RWPE1 (cell line): ENCODE measurements around the gene HTT.

Experiments used
- CTCF ChIA-PET: fragments of 350-600 bp; sonication (Branson Sonifier 250); formaldehyde crosslinking; extraction: SDS; loops from one replicate; lab custom pipeline; 2021; lab: Yijun Ruan, JAX
- POLR2A ChIA-PET: fragments of 400-600 bp; formaldehyde crosslinking; extraction: SDS; loops from one replicate; lab custom pipeline; 2020; ENCODE audit warnings: antibody characterized with exemption; ENCODE audit not compliant: low non-redundant PET; lab: Yijun Ruan, JAX
- DNase-seq: peaks from one replicate; pipeline ENCODE4 v3.0.0; 2012; ENCODE audit warnings: low spot score
- H3K27ac ChIP-seq: fragments of 450-650 bp; 2 replicates; pipeline ENCODE4 v1.5.1; 2017
- TF ChIP-seq, protein P1 (sequence below): fragments of 450-650 bp; conservative IDR thresholded peaks from 2 replicates; pipeline ENCODE4 v1.5.1; 2017; ENCODE audit warnings: low read depth, mild to moderate bottlenecking

Gene HTT

DNA sequence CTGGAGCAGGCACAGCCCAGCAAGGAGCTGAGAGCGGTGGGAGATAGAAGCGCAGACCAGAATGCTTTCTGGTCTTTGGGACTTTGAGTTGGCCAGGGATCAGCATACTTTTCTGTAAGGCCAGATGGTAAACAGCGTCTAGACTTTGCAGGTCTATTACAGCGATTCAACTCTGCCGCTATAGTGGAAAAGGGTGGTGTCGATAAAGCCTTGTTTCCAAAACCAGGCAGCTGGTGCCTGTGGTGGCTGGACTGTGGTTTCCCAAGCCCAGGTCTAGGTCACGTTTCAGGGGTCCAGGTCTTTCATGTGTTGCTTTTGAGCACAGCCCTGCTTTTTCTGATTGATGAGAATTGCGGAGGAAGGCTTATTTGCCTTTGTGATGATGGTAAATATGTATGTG, 40.2 kb upstream of the HTT start:
- H3K27ac ChIP-seq, result no peak overlapping the region
- DNase-seq, result no peak
- TF ChIP-seq, protein P1, sequence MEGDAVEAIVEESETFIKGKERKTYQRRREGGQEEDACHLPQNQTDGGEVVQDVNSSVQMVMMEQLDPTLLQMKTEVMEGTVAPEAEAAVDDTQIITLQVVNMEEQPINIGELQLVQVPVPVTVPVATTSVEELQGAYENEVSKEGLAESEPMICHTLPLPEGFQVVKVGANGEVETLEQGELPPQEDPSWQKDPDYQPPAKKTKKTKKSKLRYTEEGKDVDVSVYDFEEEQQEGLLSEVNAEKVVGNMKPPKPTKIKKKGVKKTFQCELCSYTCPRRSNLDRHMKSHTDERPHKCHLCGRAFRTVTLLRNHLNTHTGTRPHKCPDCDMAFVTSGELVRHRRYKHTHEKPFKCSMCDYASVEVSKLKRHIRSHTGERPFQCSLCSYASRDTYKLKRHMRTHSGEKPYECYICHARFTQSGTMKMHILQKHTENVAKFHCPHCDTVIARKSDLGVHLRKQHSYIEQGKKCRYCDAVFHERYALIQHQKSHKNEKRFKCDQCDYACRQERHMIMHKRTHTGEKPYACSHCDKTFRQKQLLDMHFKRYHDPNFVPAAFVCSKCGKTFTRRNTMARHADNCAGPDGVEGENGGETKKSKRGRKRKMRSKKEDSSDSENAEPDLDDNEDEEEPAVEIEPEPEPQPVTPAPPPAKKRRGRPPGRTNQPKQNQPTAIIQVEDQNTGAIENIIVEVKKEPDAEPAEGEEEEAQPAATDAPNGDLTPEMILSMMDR, result no peak
- ChIA-PET POLR2A (no interaction called here), CTCF (no interaction called here)

DNA sequence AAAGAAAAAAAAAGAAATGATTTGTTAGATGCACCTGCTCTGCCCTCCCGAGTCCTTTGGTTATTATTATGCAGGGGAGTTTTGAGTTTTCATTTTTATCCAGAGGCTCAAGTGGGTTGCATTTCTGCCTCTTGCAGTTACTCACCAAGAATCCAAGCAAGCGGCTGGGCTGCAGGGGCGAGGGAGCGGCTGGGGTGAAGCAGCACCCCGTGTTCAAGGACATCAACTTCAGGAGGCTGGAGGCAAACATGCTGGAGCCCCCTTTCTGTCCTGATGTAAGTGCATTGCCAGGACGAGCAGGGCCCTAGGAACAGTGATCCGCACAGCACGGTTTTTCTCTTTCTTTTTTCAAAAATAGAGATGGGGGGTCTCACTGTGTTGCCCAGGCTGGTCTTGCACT, 39.2 kb upstream of the HTT start:
- ChIA-PET POLR2A (no interaction called here), CTCF (no interaction called here)
- TF ChIP-seq, protein P1, result no peak
- no peak overlapping the region for H3K27ac ChIP-seq
- DNase-seq, result no peak

DNA sequence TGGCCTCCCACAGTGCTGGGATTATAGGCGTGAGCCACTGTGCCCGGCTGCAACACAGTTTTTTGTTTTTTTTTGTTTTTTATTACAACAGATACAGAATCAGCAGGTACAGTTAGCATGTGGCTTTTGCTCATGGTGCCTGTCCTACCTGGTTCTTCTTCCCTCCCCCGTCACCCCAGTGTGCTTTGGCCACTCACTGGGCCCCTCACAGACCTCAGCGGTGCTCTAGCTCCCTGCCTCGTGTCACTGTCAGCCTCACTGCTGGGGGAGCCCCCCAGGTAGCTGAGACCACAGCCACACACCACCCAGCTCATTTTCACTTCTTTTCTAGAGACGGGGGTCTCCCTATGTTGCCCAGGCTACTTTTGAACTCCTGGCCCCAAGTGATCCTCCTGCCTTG, 38.8 kb upstream of the HTT start:
- CTCF ChIA-PET, result interaction anchor here (1.3 kb wide), 1 partner anchor 87 kb away, joined by 3 read pairs; no protein-coding TSS in a partner anchor
- H3K27ac ChIP-seq, result no peak overlapping the region
- POLR2A ChIA-PET, result no interaction called here
- TF ChIP-seq, protein P1, result no peak
- DNase-seq, result no peak

DNA sequence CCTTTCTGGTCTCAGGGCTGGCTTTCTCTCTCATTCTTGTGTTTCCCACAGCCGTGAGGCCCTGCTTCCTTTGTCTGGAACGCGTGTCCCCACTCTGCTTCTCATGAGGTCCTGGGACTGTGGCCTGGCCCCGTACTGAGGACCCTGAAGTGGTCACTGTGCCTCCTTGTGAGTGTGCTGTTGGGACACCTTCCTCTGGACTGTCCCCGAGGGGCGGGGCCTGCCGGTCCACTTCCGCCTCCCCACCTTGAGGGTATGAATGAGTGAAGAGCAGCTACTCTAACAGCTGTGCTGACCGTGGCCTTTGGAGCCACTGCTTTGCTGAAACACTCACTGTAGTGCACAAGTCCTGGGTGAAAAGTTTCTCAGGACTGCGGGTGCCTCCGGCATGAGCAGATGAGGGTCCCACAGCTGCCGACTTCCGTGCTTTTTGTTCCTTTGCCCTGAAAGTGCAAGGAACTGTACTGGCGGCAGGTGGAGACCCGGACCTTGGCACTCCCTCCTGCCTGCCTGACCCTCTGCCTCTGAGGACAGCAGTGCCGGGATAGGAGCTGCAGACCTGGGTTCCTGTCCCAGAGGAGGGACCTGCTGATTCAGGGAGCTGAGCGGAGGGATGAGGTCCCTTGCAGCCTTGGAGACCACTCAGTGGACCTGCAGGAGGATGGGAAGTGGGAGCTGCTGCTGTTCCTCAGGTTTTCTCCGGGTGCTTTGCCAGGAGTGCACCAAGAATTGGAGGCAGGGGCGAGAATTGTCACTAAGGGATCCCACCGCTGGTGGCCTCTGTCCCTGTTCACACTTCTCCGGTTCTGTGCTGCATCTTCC, 38.1 kb upstream of the HTT start:
- POLR2A ChIA-PET, result no interaction called here
- H3K27ac ChIP-seq, result no peak overlapping the region
- DNase-seq, result no peak
- CTCF ChIA-PET, result interaction anchor here (0.6 to 1.5 kb wide), 6 partner anchors 23 to 623 kb away, joined by 3 to 4 read pairs (median 3); no protein-coding TSS in a partner anchor
- TF ChIP-seq, protein P1, result no peak

DNA sequence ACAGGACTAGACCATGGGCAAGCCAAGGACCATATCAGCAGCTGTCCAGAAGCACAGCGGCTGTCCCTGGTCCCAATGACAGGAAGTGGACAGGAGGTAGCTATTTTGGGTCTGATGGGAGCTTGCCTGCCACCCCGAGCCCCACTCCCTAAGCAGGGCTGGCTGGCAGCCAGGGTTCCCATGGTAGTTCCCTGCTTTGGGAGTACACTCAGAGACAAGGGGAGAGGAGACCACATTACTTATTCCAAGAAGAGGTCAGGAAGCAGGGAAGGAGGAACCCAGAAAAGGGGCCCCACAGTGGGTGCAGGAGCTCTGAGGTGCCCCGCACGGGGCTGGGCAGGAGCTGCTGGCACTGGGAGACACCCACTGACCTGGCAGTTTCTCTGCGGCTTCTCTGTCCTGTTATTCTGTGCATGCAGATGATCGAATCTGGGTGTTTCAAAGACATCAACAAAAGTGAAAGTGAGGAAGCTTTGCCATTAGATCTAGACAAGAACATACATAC, 36.5 kb upstream of the HTT start:
- CTCF ChIA-PET, result interaction anchor here (0.7 to 1.1 kb wide), 3 partner anchors 29 to 74 kb away, joined by 3 to 6 read pairs (median 5); partner anchors contain the start of genes GRK4 and NOP14
- POLR2A ChIA-PET, result no interaction called here
- no peak for DNase-seq
- no peak overlapping the region for H3K27ac ChIP-seq
- TF ChIP-seq, protein P1, result no peak

DNA sequence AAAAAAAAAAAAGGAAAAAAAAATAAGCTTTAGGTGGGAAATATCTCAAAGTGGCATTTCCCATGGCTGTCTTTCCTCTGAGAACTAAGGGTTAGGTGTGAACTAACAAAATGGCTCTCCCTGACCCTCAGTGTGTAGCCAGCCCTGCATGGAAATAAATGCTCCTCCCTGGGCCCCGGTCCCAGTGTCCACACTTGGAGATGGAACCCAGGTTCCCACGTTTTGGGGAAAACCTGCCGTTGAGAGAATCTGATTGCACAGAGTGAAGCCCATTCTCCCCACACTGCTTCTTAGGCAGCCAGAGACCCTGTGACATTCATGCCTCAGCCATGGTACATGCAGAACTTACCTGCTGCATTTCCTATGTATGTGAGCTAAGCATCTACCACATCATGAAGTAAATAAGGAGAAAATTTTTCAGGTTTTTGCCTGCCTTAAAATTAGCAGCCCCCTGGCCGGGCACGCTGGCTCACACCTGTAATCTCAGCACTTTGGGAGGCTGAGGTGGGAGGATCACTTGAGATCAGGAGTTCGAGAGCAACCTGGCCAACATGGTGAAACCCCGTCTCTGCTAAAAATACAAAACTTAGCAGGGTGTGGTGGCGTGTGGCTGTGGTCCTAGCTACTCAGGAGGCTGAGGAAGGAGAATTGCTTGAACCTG, 34.6 kb upstream of the HTT start:
- CTCF ChIA-PET, result no interaction called here
- POLR2A ChIA-PET, result no interaction called here
- TF ChIP-seq, protein P1, result no peak

More for the DNA sequence above, 34.6 kb upstream of the HTT start:
- no peak overlapping the region for H3K27ac ChIP-seq
- no peak for DNase-seq
